Upper lobe of right lung (tissue), 1 donor: ENCODE data around the gene SPATA31C1. TPM values are rescaled to one million over a fixed set of nuclear protein-coding genes. Genes with fewer than 3 reads are reported as not detected.

Experiments used
- ATAC-seq: fragments of 200-7000 bp; cut with Tn5 transposase; one replicate; pipeline ENCODE4 v1.9.1; 2020; ENCODE audit warnings: mild to moderate bottlenecking, moderate library complexity
- DNase-seq: peaks from one replicate; pipeline ENCODE4 v3.0.0-alpha.2; 2020
- H3K27ac ChIP-seq: fragments of 200-600 bp; one replicate; pipeline ENCODE4 v1.8.0; 2022
- H3K27me3 ChIP-seq: fragments of 200-600 bp; one replicate; pipeline ENCODE4 v1.8.0; 2022; ENCODE audit warnings: mild to moderate bottlenecking
- H3K36me3 ChIP-seq: fragments of 200-600 bp; one replicate; pipeline ENCODE4 v1.8.0; 2022
- H3K4me1 ChIP-seq: fragments of 200-600 bp; one replicate; pipeline ENCODE4 v1.8.0; 2022
- H3K4me3 ChIP-seq: fragments of 200-600 bp; one replicate; pipeline ENCODE4 v1.8.0; 2022; ENCODE audit warnings: mild to moderate bottlenecking
- H3K9me3 ChIP-seq: fragments of 200-600 bp; one replicate; pipeline ENCODE4 v1.8.0; 2022
- CTCF ChIP-seq: fragments of 200-600 bp; IDR thresholded peaks from one replicate; pipeline ENCODE4 v1.8.0; 2022; ENCODE audit warnings: antibody characterized with exemption
- intact Hi-C: fragments of 100-400 bp; cut with DNase I; formaldehyde crosslinking; loops from one replicate; pipeline ENCODE4 v1.11.0; 2022
- total RNA-seq: library from RNA; stranded (reverse); fragmentation: NEBNext Ultra II Directional; extraction: Animal tissue kit (Norgen Biotek cat#: 25700); gene quantifications from one replicate; pipeline ENCODE4 v1.2.1, GENCODE V29; 2021
- donor health status: DM: no; HTN: yes; CAD: no; lungs with severe emphysema.

SPATA31C1 gene
- total RNA-seq, 1 donor from 2014 or later = not detected

GRCh38 chr9:87873607-87874303 is 44.0 kb upstream of the SPATA31C1 start:
- Histone ChIP-seq H3K36me3 (no peaks in the 10 kb centered on the region), H3K4me3 (no peak overlapping the region), H3K9me3 (no peaks in the 10 kb centered on the region), H3K27me3 (no peaks in the 10 kb centered on the region), H3K4me1 (no peaks in the 10 kb centered on the region), H3K27ac (no peak overlapping the region)
- DNase-seq = no peak
- TF ChIP-seq CTCF = no peak
- no peak for ATAC-seq
- intact Hi-C loops = no loop called here

GRCh38 chr9:87874304-87874623 is 43.5 kb upstream of the SPATA31C1 start:
- Histone ChIP-seq H3K4me3 (no peak overlapping the region), H3K36me3 (no peaks in the 10 kb centered on the region), H3K27ac (no peak overlapping the region), H3K9me3 (no peaks in the 10 kb centered on the region), H3K4me1 (no peaks in the 10 kb centered on the region), H3K27me3 (no peaks in the 10 kb centered on the region)
- intact Hi-C loops = no loop called here
- ATAC-seq (no peak), DNase-seq (no peak)
- no peak for TF ChIP-seq CTCF

GRCh38 chr9:87875060-87875459 is 42.7 kb upstream of the SPATA31C1 start:
- ATAC-seq (no peak), DNase-seq (no peak)
- no peak for TF ChIP-seq CTCF
- Histone ChIP-seq H3K27ac (no peak overlapping the region), H3K36me3 (no peaks in the 10 kb centered on the region), H3K27me3 (no peaks in the 10 kb centered on the region), H3K9me3 (no peaks in the 10 kb centered on the region), H3K4me3 (no peak overlapping the region), H3K4me1 (no peaks in the 10 kb centered on the region)
- intact Hi-C loops = no loop called here

- intact Hi-C loops = no loop called here
- DNase-seq = no peak
- H3K27me3 ChIP-seq = no peaks in the 10 kb centered on the region
Observed at GRCh38 chr9:87875831-87876545, 41.8 kb upstream of the SPATA31C1 start.

GRCh38 chr9:87876708-87877107 is 41.1 kb upstream of the SPATA31C1 start:
- TF ChIP-seq CTCF = no peak
- ATAC-seq (no peak), DNase-seq (no peak)
- Histone ChIP-seq H3K4me3 (no peak overlapping the region), H3K27ac (no peak overlapping the region), H3K36me3 (no peaks in the 10 kb centered on the region), H3K4me1 (no peaks in the 10 kb centered on the region), H3K27me3 (no peaks in the 10 kb centered on the region), H3K9me3 (no peaks in the 10 kb centered on the region)
- intact Hi-C loops = no loop called here

More at GRCh38 chr9:87875831-87876545, 41.8 kb upstream of the SPATA31C1 start:
- no peak for ATAC-seq
- no peaks in the 10 kb centered on the region for H3K4me1 ChIP-seq
- H3K9me3 ChIP-seq = no peaks in the 10 kb centered on the region
- no peak overlapping the region for H3K4me3 ChIP-seq
- no peak for TF ChIP-seq CTCF
- H3K36me3 ChIP-seq = no peaks in the 10 kb centered on the region
- H3K27ac ChIP-seq = no peak overlapping the region
